Kidney capillary endothelial cell (primary cell): ENCODE data around the gene UBA52.
"Not testable (repeated sequence)": the region's sequence is repeated elsewhere in the genome, so short reads cannot be mapped to it uniquely, and the experiment has no call there.

Source experiments
- DNase-seq: peaks from one replicate; pipeline ENCODE4 v3.0.0-alpha.2; 2018; ENCODE audit warnings: low spot score

Gene UBA52

GRCh38 chr19:18571564-18572344 is at the start of gene UBA52:
Gene UBA52, plus strand, starts transcription at chr19:18571857. Its CDS starts 1,444 bp downstream, at chr19:18573301.
- peak; percentile 97 for DNase-seq

DNA sequence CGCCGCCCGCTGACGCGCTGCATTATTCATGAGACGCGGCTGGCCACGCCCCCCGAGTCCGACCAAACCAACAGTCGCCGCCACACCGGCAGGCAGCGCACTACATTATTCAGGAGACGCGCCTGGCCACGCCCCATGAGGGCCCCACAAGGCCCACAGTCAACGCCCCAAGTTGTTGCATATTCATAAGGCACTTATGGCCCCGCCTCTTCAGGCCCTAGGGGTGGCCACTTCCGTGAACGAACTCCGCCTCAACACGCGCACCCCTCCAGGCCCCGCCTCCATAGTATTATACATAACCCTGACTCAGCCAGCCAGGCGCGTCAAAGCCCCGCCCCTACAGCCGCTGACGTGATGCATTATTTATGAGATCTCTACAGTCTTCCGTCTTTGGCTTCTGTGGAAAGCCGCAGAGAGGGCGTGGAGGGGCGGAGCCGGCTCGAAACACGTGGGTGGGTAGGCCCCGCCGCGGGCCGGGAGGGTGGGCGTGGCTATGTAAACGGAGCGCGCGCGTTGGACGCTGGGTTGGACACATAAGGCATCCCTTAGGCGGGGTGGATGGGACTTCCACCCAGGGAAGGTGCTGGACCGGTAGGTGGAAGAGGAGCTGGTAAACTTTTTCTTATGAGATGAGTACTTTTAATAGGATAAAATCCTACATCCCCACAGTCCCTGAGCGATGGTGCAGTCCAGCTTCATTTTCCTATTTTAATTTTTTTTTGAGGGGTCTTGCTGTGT is 49.4 kb upstream of the UBA52 start:
- peak; percentile 99 for DNase-seq

DNA sequence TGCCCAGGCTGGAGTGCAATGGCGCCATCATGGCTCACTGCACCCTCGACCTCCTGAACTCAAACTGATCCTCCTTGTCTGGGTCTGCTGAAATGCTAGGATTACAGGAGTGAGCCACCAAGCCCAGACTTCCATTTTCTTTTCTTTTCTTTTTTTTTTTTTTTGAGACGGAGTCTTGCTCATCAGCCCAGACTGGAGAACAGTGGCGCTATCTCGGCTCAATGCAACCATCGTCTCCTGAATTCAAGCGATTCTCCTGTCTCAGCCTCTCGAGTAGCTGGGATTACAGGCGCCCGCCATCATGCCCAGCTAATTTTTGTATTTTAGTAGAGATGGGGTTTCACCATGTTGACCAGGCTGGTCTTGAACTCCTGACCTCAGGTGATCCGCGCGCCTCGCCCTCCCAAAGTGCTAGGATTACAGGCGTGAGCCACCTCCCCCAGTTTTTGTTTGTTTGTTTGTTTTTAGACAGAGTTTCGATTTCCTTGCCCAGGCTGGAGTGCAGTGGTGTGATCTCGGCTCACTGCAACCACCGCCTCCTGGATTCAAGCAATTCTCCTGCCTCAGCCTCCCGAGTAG is 48.7 kb upstream of the UBA52 start:
- DNase-seq, result not testable (repeated sequence)

- no peak for DNase-seq
Observed at GRCh38 chr19:18523841-18524240, 47.8 kb upstream of the UBA52 start.

DNA sequence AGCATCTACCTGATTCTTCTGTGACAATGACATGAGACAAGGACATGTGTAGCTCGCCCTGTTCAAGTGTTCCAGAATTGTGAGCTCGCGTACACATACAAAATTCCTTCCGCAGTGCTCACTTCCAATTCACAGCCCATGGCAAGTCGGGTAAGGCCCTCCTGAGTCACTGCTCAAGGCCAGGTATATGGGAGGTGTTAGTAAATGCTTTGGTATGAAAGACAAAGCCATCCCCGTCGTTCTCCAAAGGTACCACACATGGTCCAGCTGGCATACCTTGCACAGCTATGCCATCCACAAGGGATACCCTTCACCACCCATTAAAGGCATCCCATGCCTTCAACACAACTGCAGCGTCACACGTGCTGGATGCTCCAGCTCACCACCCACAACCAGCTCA is 45.3 kb upstream of the UBA52 start:
- DNase-seq, result no peak

- DNase-seq, result no peak
Observed at GRCh38 chr19:18529782-18530181, 41.9 kb upstream of the UBA52 start.

GRCh38 chr19:18531485-18531884 is 40.2 kb upstream of the UBA52 start:
- DNase-seq, result no peak

GRCh38 chr19:18532168-18532890 is 39.3 kb upstream of the UBA52 start:
- DNase-seq, result no peak

DNA sequence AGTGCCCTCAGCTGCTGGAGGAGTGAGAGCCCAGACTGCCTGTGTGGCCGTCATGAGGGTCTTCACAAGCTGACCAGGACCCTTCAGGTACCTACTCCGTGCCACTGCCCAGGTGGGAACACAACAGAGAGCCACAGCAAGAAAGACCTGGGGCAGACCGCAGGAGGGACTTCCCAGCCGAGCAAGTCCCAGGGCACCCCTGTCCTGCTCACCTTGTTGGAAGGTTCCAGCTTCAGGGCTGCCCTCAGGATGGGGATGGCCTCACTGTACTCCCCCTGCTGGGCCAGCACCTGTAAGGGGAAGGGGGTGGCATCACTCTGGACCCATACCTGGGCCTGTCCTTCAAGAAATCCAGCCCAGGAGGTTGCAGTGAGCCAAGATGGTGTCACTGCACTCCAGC is 38.6 kb upstream of the UBA52 start:
- no peak for DNase-seq

- DNase-seq, result no peak
Observed at GRCh38 chr19:18536475-18536874, 35.2 kb upstream of the UBA52 start.

DNA sequence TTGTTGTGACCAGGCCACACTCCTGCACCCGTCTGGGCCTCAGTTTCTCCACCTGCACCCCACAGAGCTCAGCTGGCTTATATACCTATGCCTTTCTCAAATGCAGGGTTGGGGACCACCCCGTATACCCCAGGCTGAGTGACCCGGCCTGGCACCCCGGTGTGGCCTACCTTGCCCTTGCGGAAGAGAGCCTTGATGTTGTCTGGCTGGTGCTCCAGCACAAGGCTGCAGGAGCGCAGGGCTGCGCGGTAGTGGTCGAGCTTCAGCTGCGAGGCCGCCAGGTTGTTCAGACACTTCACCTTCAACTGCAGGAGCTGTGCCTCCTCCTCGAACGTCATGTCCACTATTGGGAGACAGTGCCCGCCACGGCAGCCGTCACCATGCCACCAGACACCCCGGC is 34.2 kb upstream of the UBA52 start:
- DNase-seq, result no peak

- no peak for DNase-seq
Observed at GRCh38 chr19:18538115-18538514, 33.5 kb upstream of the UBA52 start.

DNA sequence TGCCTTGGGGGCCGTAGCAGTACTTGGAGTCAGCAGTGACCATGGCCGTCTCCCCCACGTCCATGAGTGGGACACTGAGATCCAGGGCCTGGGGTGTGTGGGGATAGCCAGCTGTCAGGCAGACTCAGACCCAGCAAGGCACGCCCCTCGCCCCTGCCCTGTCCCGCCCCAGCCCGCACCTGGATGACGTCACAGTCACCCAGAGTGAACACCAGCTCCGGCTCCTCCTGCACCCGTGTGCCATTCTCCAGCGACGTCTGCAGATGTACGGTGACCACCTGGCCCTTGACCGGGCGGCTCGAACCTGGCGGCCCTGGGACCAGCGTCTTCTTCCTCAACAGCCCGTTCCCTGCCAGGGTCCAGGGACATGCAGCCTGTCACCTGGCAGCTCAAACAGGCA is 32.3 kb upstream of the UBA52 start:
- DNase-seq, result no peak

DNA sequence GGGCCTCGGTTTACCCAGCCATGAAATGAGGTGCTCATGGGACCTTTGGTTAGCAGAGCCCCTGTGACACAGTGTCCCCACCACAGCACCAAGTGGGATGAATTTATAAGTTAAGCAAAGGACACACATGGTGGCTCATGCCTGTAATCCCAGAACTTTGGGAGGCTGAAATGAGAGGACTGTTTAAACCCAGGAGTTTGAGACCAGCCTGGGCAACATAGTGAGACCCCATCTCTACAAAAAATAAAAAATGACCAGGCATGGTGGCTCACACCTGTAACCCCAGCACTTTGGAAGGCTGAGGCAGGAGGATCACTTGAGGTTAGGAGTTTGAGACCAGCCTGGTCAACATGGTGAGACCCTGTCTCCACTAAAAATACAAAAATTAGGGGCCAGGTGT is 31.5 kb upstream of the UBA52 start:
- not testable (repeated sequence) for DNase-seq

- no peak for DNase-seq
Observed at GRCh38 chr19:18541258-18541991, 30.2 kb upstream of the UBA52 start.

DNA sequence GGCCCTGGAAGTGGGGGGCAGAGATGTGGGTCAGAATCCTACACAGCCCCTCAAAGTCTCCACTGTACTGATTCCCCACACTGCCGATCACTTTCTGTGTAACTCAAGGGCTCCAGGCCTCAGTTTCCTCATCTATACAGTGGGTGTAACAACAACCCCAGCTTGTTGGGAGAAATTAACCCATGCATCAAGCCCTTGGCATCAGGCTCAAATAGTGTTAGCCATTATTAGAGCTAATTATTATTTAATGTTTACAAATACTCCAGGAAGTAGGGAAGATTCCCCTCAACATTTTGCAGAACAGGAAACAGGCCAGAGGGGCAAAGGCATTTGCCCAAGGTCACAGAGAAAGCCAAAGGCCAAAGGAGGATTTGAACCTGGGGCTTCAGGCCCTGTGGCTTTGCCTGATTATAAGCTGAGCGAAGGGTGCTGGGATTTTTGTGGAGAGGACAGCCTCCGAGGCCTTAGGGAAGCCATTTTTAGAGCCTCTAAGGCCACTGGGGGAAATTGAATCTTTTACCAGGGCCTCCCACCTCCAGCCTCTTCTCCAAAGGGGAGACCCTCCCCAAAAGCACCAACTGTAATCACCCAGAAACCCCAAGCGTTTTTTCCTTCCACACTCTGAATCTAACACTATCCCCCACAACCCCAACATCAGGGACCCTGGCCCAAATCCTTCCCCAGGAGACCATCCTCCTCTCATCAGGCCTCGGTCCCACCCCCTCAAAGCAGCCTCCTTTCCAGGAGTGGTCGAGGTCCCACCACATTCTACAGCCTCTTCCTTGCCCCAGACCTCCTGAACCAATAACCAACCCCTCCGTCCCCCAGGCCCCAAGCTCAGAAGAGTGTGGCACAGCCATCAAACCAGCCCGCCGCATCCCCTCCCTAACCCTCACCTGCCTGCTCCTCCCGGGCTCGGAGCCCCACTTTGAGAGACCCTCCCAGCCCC is 29.4 kb upstream of the UBA52 start:
- no peak for DNase-seq

GRCh38 chr19:18542941-18543813 is 28.5 kb upstream of the UBA52 start, which contains the start of gene FKBP8:
Gene FKBP8, minus strand, starts transcription at chr19:18543573. Its CDS starts 1,603 bp downstream, at chr19:18541970.
- DNase-seq, result peak; percentile 79

DNA sequence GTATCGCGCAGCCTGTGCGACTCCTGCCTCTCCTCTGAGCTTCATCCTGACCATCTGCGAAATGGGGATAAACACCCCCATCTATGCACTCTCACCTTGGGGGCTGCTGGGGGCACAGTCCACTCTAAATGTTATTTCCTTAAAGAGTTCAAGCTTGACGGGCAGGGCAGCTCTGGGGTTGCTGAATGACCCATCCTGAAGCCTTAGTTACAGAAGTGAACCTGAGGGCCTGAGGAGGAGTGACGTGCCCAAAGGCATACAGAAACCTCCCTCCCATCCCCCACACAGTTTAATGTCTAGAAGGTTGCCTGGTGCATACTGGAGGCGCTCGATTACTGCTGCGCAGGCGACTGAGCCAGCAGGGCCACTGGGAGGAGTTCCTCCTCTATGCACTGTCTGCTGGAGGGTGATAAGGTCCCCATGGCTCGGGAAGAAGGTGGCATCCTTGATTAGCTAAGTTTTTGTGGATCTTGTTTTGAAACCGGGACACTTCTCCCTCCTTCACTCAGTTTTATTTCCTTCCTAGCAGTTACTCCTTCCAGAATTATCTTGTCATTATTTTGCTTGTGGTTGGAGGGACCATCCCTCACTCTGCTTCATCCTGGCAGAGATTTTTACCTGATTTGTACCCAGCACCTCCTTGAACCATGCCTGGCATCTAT is 27.7 kb upstream of the UBA52 start:
- peak; percentile 59 for DNase-seq

DNA sequence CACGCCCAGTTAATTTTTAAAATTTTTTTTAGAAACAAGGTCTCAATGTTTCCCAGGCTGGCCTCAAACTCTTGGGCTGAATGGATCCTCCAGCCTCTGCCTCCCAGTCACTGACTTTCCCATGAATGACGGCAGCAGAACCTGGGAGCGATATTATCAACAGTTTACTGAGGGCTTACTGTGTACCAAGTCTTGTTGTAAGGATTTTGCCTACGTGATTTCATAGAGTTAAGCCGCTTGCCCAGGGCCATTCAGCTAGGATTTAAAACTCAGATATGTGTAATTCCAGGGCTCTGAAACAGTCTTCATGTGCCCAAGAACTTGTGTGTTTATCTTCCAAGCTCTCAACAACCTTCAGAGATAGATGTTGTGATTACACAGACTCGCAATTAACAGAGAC is 20.0 kb upstream of the UBA52 start:
- DNase-seq, result no peak
